ENCODE data around the gene MAPK10. TPM values are rescaled to one million over a fixed set of nuclear protein-coding genes. Genes with fewer than 3 reads are reported as not detected.

MAPK10 gene
- total RNA-seq, 1 experiment from 2014 or later, result 3.6 TPM

GRCh38 chr4:85963231-85963630 is 396.6 kb downstream of the MAPK10 start:
- CTCF ChIA-PET, result no interaction called here
- H3K36me3 Mint-ChIP-seq (ENCODE audit: insufficient read depth, unreplicated experiment), result no peaks in the 10 kb centered on the region
- no peak for DNase-seq
- no peak overlapping the region for H3K27ac Mint-ChIP-seq (ENCODE audit: unreplicated experiment)
- no peak for TF ChIP-seq CTCF (IDR thresholded peaks at IDR 0.05; ENCODE audit: unreplicated experiment)
- H3K9me3 Mint-ChIP-seq (ENCODE audit: low read depth, unreplicated experiment), result no peaks in the 10 kb centered on the region
- intact Hi-C loops (cut with micrococcal nuclease; ENCODE audit: unreplicated experiment), result loop anchor here (10.0 kb wide), 1 partner anchor 88 kb away; no protein-coding TSS in a partner anchor
- no peak overlapping the region for H3K4me3 Mint-ChIP-seq (ENCODE audit: low read depth, unreplicated experiment)
- H3K27me3 Mint-ChIP-seq (ENCODE audit: unreplicated experiment), result no peaks in the 10 kb centered on the region
- peaks cover 10% of the 10 kb centered on the region for H3K4me1 Mint-ChIP-seq (ENCODE audit: low read depth, unreplicated experiment)
- no TSS peak for BruUV-seq (replicated peaks)

GRCh38 chr4:85961887-85962286 is 398.0 kb downstream of the MAPK10 start:
- intact Hi-C loops (cut with micrococcal nuclease; ENCODE audit: unreplicated experiment), result loop anchor here (10.0 kb wide), 1 partner anchor 87 kb away; no protein-coding TSS in a partner anchor
- Mint-ChIP-seq H3K36me3 (ENCODE audit: insufficient read depth, unreplicated experiment) (no peaks in the 10 kb centered on the region), H3K9me3 (ENCODE audit: low read depth, unreplicated experiment) (no peaks in the 10 kb centered on the region), H3K27me3 (ENCODE audit: unreplicated experiment) (no peaks in the 10 kb centered on the region), H3K4me3 (ENCODE audit: low read depth, unreplicated experiment) (no peak overlapping the region), H3K4me1 (ENCODE audit: low read depth, unreplicated experiment) (peaks cover 10% of the 10 kb centered on the region), H3K27ac (ENCODE audit: unreplicated experiment) (no peak overlapping the region)
- TF ChIP-seq CTCF (IDR thresholded peaks at IDR 0.05; ENCODE audit: unreplicated experiment), result no peak
- no TSS peak for BruUV-seq (replicated peaks)
- CTCF ChIA-PET, result interaction anchor here (1.5 kb wide), 1 partner anchor 165 kb away, joined by 8 read pairs; no protein-coding TSS in a partner anchor
- DNase-seq, result no peak

- no TSS peak for BruUV-seq (replicated peaks)
- DNase-seq, result no peak
- H3K27me3 Mint-ChIP-seq (ENCODE audit: unreplicated experiment), result no peaks in the 10 kb centered on the region
- no peaks in the 10 kb centered on the region for H3K36me3 Mint-ChIP-seq (ENCODE audit: insufficient read depth, unreplicated experiment)
- CTCF ChIA-PET, result no interaction called here
- H3K4me3 Mint-ChIP-seq (ENCODE audit: low read depth, unreplicated experiment), result no peak overlapping the region
- H3K4me1 Mint-ChIP-seq (ENCODE audit: low read depth, unreplicated experiment), result peaks cover 21% of the 10 kb centered on the region
- intact Hi-C loops (cut with micrococcal nuclease; ENCODE audit: unreplicated experiment), result no loop called here
- TF ChIP-seq CTCF (IDR thresholded peaks at IDR 0.05; ENCODE audit: unreplicated experiment), result no peak
- H3K9me3 Mint-ChIP-seq (ENCODE audit: low read depth, unreplicated experiment), result no peaks in the 10 kb centered on the region
- H3K27ac Mint-ChIP-seq (ENCODE audit: unreplicated experiment), result no peak overlapping the region
Measured at GRCh38 chr4:85956293-85956945, 403.4 kb downstream of the MAPK10 start.

- no peak for DNase-seq
- intact Hi-C loops (cut with micrococcal nuclease; ENCODE audit: unreplicated experiment), result no loop called here
- Mint-ChIP-seq H3K4me3 (ENCODE audit: low read depth, unreplicated experiment) (no peak overlapping the region), H3K4me1 (ENCODE audit: low read depth, unreplicated experiment) (peaks cover 21% of the 10 kb centered on the region), H3K9me3 (ENCODE audit: low read depth, unreplicated experiment) (no peaks in the 10 kb centered on the region), H3K36me3 (ENCODE audit: insufficient read depth, unreplicated experiment) (no peaks in the 10 kb centered on the region), H3K27me3 (ENCODE audit: unreplicated experiment) (no peaks in the 10 kb centered on the region), H3K27ac (ENCODE audit: unreplicated experiment) (no peak overlapping the region)
- no peak for TF ChIP-seq CTCF (IDR thresholded peaks at IDR 0.05; ENCODE audit: unreplicated experiment)
- CTCF ChIA-PET, result no interaction called here
- no TSS peak for BruUV-seq (replicated peaks)
Measured at GRCh38 chr4:85955620-85956292, 404.1 kb downstream of the MAPK10 start.

Measured in Calu3 (cell line).